ENCODE measurements around the gene ELMO1.

ELMO1 gene

GRCh38 chr7:37054624-37055241 lies 393.9 kb downstream of the ELMO1 start:
- Histone ChIP-seq H3K36me3 (ENCODE audit: control insufficient read depth, insufficient read depth, low read length) (no peaks in the 10 kb centered on the region), H3K4me1 (ENCODE audit: control insufficient read depth, insufficient read depth, low read length) (0 out of 2 replicates have a peak, but pooled peaks cover 1% of the 10 kb centered on the region), H3K27me3 (ENCODE audit: control insufficient read depth, insufficient read depth, low read length) (no peaks in the 10 kb centered on the region), H3K4me3 (ENCODE audit: low read length) (no peak overlapping the region), H3K27ac (ENCODE audit: low read length) (no peak overlapping the region), H3K9me3 (ENCODE audit: control insufficient read depth, insufficient read depth, low read length) (no peaks in the 10 kb centered on the region)
- no CpG with 5 or more reads among the region's 2 CpGs for WGBS (ENCODE audit: insufficient coverage, insufficient read length)
- no peak for DNase-seq (ENCODE audit: low read depth, low spot score)

GRCh38 chr7:37052705-37053104 lies 396.0 kb downstream of the ELMO1 start:
- peak; percentile 60 for DNase-seq (ENCODE audit: low read depth, low spot score)
- WGBS (ENCODE audit: insufficient coverage, insufficient read length) = no CpG with 5 or more reads among the region's 3 CpGs
- H3K27ac ChIP-seq (ENCODE audit: low read length) = no peak overlapping the region
- no peaks in the 10 kb centered on the region for H3K36me3 ChIP-seq (ENCODE audit: control insufficient read depth, insufficient read depth, low read length)
- H3K4me3 ChIP-seq (ENCODE audit: low read length) = no peak overlapping the region
- no peaks in the 10 kb centered on the region for H3K9me3 ChIP-seq (ENCODE audit: control insufficient read depth, insufficient read depth, low read length)
- H3K27me3 ChIP-seq (ENCODE audit: control insufficient read depth, insufficient read depth, low read length) = no peaks in the 10 kb centered on the region
- peaks cover 3% of the 10 kb centered on the region for H3K4me1 ChIP-seq (ENCODE audit: control insufficient read depth, insufficient read depth, low read length)

DNA sequence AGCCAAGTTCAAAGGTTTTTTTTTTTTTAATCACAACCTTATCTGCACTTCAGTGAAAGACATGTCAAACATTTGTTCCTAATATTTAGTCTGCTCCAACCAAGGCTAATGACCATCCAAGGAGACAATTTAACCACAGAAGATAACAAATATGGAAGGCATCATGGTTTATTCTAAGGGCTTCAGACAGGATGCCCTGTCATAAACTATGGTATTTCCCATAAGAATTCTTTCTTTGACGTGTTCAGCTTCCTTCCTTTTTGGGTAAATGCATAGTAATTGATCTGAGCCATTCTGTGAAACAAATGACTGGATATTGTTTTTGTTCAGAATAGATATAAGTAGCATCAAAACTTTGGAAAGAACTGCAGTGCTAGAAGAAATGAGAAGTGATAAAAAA lies 397.9 kb downstream of the ELMO1 start:
- H3K27me3 ChIP-seq (ENCODE audit: control insufficient read depth, insufficient read depth, low read length) = no peaks in the 10 kb centered on the region
- no peak for DNase-seq (ENCODE audit: low read depth, low spot score)
- no peaks in the 10 kb centered on the region for H3K9me3 ChIP-seq (ENCODE audit: control insufficient read depth, insufficient read depth, low read length)
- no CpG with 5 or more reads among the region's 1 CpG for WGBS (ENCODE audit: insufficient coverage, insufficient read length)
- H3K4me3 ChIP-seq (ENCODE audit: low read length) = no peak overlapping the region
- no peaks in the 10 kb centered on the region for H3K36me3 ChIP-seq (ENCODE audit: control insufficient read depth, insufficient read depth, low read length)
- H3K27ac ChIP-seq (ENCODE audit: low read length) = no peak overlapping the region
- peaks cover 3% of the 10 kb centered on the region for H3K4me1 ChIP-seq (ENCODE audit: control insufficient read depth, insufficient read depth, low read length)

- H3K27me3 ChIP-seq (ENCODE audit: control insufficient read depth, insufficient read depth, low read length) = no peaks in the 10 kb centered on the region
- no peak overlapping the region for H3K4me3 ChIP-seq (ENCODE audit: low read length)
- WGBS (ENCODE audit: insufficient coverage, insufficient read length) = no CpG with 5 or more reads among the region's 3 CpGs
- no peaks in the 10 kb centered on the region for H3K36me3 ChIP-seq (ENCODE audit: control insufficient read depth, insufficient read depth, low read length)
- H3K27ac ChIP-seq (ENCODE audit: low read length) = no peak overlapping the region
- DNase-seq (ENCODE audit: low read depth, low spot score) = no peak
- no peaks in the 10 kb centered on the region for H3K9me3 ChIP-seq (ENCODE audit: control insufficient read depth, insufficient read depth, low read length)
- H3K4me1 ChIP-seq (ENCODE audit: control insufficient read depth, insufficient read depth, low read length) = peaks cover 2% of the 10 kb centered on the region
These were observed 400.0 kb downstream of the ELMO1 start for GRCh38 chr7:37048674-37049073.

DNA sequence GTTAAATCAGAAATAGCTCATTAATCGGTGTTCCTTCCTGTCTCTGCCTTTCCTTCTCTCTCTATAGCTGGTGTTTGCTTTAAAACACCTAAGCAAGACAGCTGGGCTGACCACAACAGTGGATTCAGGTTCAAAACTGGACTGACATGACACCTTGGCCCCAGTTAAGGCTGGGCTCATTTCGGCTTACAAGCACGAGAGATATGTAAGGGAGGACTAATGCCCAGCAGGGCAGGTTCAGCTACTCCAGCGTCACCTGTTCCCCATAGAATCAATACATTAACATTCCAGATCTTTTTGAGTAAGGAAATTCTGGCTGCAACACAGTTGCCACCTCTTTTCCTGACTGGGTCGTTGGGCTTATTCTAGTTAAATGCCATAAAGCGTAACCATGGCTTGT lies 401.4 kb downstream of the ELMO1 start:
- H3K4me1 ChIP-seq (ENCODE audit: control insufficient read depth, insufficient read depth, low read length) = peaks cover 3% of the 10 kb centered on the region
- H3K36me3 ChIP-seq (ENCODE audit: control insufficient read depth, insufficient read depth, low read length) = no peaks in the 10 kb centered on the region
- no peak overlapping the region for H3K4me3 ChIP-seq (ENCODE audit: low read length)
- H3K27ac ChIP-seq (ENCODE audit: low read length) = no peak overlapping the region
- no peaks in the 10 kb centered on the region for H3K9me3 ChIP-seq (ENCODE audit: control insufficient read depth, insufficient read depth, low read length)
- no CpG with 5 or more reads among the region's 6 CpGs for WGBS (ENCODE audit: insufficient coverage, insufficient read length)
- H3K27me3 ChIP-seq (ENCODE audit: control insufficient read depth, insufficient read depth, low read length) = no peaks in the 10 kb centered on the region
- no peak for DNase-seq (ENCODE audit: low read depth, low spot score)

- H3K27me3 ChIP-seq (ENCODE audit: control insufficient read depth, insufficient read depth, low read length) = no peaks in the 10 kb centered on the region
- no peak overlapping the region for H3K4me3 ChIP-seq (ENCODE audit: low read length)
- peaks cover 3% of the 10 kb centered on the region for H3K4me1 ChIP-seq (ENCODE audit: control insufficient read depth, insufficient read depth, low read length)
- H3K27ac ChIP-seq (ENCODE audit: low read length) = no peak overlapping the region
- H3K9me3 ChIP-seq (ENCODE audit: control insufficient read depth, insufficient read depth, low read length) = no peaks in the 10 kb centered on the region
- no peak for DNase-seq (ENCODE audit: low read depth, low spot score)
- no peaks in the 10 kb centered on the region for H3K36me3 ChIP-seq (ENCODE audit: control insufficient read depth, insufficient read depth, low read length)
- no CpG with 5 or more reads among the region's 2 CpGs for WGBS (ENCODE audit: insufficient coverage, insufficient read length)
These were observed 402.1 kb downstream of the ELMO1 start for GRCh38 chr7:37046531-37047079.

DNA sequence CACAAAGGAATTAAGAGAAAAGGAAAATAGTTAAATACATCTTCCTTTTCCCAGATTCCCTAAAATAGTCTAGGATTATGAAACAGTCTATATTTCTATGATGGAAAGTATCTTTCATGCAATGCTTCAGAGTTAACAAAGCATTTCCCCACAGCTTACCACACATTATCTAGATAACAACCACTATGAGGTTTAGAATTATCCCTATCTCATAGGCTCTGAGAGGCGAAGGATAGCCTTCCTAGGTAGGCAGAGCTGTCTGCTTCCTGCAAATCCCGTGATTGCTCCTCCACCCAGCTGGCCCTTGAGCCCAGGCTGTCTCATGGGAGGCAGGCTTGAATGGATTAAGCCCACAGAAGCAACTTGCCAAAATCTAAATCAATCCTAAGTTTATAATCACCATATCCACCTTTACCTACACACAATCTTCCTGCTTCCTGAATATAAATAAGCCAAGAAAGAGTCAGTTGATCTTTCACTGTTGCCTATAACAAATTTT lies 402.9 kb downstream of the ELMO1 start:
- no peak overlapping the region for H3K27ac ChIP-seq (ENCODE audit: low read length)
- WGBS (ENCODE audit: insufficient coverage, insufficient read length) = no CpG with 5 or more reads among the region's 2 CpGs
- peaks cover 3% of the 10 kb centered on the region for H3K4me1 ChIP-seq (ENCODE audit: control insufficient read depth, insufficient read depth, low read length)
- H3K9me3 ChIP-seq (ENCODE audit: control insufficient read depth, insufficient read depth, low read length) = no peaks in the 10 kb centered on the region
- H3K27me3 ChIP-seq (ENCODE audit: control insufficient read depth, insufficient read depth, low read length) = no peaks in the 10 kb centered on the region
- H3K36me3 ChIP-seq (ENCODE audit: control insufficient read depth, insufficient read depth, low read length) = no peaks in the 10 kb centered on the region
- no peak for DNase-seq (ENCODE audit: low read depth, low spot score)
- no peak overlapping the region for H3K4me3 ChIP-seq (ENCODE audit: low read length)

DNA sequence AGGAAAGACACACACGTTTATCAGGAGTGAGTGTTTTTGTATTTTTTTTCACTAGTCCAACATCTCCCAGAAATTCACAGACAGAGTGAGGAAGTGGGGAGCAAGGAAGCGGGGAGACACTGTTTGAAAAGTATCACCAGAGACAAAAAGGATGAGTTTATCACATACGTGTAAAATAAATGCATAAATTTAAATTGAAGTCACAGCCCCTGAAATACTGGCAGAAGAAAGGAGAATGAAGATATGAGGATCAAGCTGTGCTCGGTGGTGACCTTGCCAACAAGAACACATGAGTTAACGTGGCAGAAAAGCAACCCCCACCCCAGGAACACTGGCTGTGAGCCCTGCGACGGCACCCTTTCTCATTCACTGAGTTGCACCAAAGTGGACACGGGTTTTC lies 407.2 kb downstream of the ELMO1 start:
- Histone ChIP-seq H3K36me3 (ENCODE audit: control insufficient read depth, insufficient read depth, low read length) (no peaks in the 10 kb centered on the region), H3K27ac (ENCODE audit: low read length) (no peak overlapping the region), H3K4me1 (ENCODE audit: control insufficient read depth, insufficient read depth, low read length) (peaks cover 1% of the 10 kb centered on the region; the same call in 1 of the 2 replicates), H3K27me3 (ENCODE audit: control insufficient read depth, insufficient read depth, low read length) (no peaks in the 10 kb centered on the region), H3K4me3 (ENCODE audit: low read length) (no peak overlapping the region), H3K9me3 (ENCODE audit: control insufficient read depth, insufficient read depth, low read length) (no peaks in the 10 kb centered on the region)
- no CpG with 5 or more reads among the region's 8 CpGs for WGBS (ENCODE audit: insufficient coverage, insufficient read length)
- DNase-seq (ENCODE audit: low read depth, low spot score) = no peak

GRCh38 chr7:37040330-37040729 lies 408.3 kb downstream of the ELMO1 start:
- Histone ChIP-seq H3K4me1 (ENCODE audit: control insufficient read depth, insufficient read depth, low read length) (0 out of 2 replicates have a peak, but pooled peaks cover 1% of the 10 kb centered on the region), H3K36me3 (ENCODE audit: control insufficient read depth, insufficient read depth, low read length) (no peaks in the 10 kb centered on the region), H3K27me3 (ENCODE audit: control insufficient read depth, insufficient read depth, low read length) (no peaks in the 10 kb centered on the region), H3K9me3 (ENCODE audit: control insufficient read depth, insufficient read depth, low read length) (no peaks in the 10 kb centered on the region), H3K27ac (ENCODE audit: low read length) (no peak overlapping the region), H3K4me3 (ENCODE audit: low read length) (no peak overlapping the region)
- WGBS (ENCODE audit: insufficient coverage, insufficient read length) = no CpG with 5 or more reads among the region's 4 CpGs
- DNase-seq (ENCODE audit: low read depth, low spot score) = no peak

GRCh38 chr7:37039131-37039749 lies 409.4 kb downstream of the ELMO1 start:
- Histone ChIP-seq H3K36me3 (ENCODE audit: control insufficient read depth, insufficient read depth, low read length) (no peaks in the 10 kb centered on the region), H3K27me3 (ENCODE audit: control insufficient read depth, insufficient read depth, low read length) (no peaks in the 10 kb centered on the region), H3K27ac (ENCODE audit: low read length) (no peak overlapping the region), H3K9me3 (ENCODE audit: control insufficient read depth, insufficient read depth, low read length) (no peaks in the 10 kb centered on the region), H3K4me3 (ENCODE audit: low read length) (no peak overlapping the region), H3K4me1 (ENCODE audit: control insufficient read depth, insufficient read depth, low read length) (0 out of 2 replicates have a peak, but pooled peaks cover 1% of the 10 kb centered on the region)
- no peak for DNase-seq (ENCODE audit: low read depth, low spot score)
- WGBS (ENCODE audit: insufficient coverage, insufficient read length) = no CpG with 5 or more reads among the region's 3 CpGs

All from iPS DF 6.9 (cell line).